Testis (tissue), 2 donors: ENCODE results near the gene C20orf141.

Experiments
- POLR2A ChIP-seq: fragments of 450-650 bp; IDR thresholded peaks from one replicate; pipeline ENCODE4 v1.6.1; 2017; ENCODE audit warnings: antibody characterized with exemption, mild to moderate bottlenecking, moderate library complexity
- TF ChIP-seq, protein P1 (sequence below), 3 experiments: fragments of 450-650 bp in 2 of 3; fragments of 200-600 bp in 1 of 3; sonication (generic) in 1 of 3; IDR thresholded peaks; one replicate each; pipeline ENCODE4 v1.5.1; 2016 to 2019; ENCODE audit warnings: antibody characterized with exemption in 3 of 3, mild to moderate bottlenecking in 2 of 3, moderate library complexity in 1 of 3

DNA sequence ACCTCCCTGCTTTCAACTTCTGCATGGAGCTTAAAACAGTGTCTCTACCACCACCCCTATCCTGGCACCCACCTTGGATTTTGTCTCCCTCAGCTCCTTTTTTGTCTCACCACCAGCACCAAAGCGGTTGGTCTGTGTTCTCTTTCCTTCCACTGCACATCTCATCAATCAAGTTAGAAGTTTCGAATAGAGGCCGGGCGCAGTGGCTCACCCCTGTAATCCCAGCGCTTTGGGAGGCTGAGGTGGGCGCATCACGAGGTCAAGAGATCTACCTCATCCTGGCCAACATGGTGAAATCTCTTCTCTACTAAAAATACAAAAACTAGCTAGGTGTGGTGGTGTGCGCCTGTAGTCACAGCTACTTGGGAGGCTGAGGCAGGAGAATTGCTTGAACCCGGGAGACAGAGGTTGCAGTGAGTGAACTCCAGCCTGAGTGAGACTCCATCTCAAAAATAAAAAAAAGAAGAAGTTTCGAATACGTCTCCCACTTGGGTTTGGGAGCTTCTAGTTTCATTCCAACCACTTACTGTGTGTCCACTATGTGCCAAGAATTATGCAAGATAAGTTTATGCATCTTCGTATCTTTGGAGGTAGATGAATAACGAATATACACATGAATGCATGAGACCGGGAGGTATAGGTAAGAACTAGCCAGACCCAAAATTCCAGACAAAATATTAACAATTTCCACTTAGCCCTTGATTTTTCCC is 19.8 kb downstream of the C20orf141 start:
- no peak for TF ChIP-seq POLR2A
- TF ChIP-seq, protein P1, sequence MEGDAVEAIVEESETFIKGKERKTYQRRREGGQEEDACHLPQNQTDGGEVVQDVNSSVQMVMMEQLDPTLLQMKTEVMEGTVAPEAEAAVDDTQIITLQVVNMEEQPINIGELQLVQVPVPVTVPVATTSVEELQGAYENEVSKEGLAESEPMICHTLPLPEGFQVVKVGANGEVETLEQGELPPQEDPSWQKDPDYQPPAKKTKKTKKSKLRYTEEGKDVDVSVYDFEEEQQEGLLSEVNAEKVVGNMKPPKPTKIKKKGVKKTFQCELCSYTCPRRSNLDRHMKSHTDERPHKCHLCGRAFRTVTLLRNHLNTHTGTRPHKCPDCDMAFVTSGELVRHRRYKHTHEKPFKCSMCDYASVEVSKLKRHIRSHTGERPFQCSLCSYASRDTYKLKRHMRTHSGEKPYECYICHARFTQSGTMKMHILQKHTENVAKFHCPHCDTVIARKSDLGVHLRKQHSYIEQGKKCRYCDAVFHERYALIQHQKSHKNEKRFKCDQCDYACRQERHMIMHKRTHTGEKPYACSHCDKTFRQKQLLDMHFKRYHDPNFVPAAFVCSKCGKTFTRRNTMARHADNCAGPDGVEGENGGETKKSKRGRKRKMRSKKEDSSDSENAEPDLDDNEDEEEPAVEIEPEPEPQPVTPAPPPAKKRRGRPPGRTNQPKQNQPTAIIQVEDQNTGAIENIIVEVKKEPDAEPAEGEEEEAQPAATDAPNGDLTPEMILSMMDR (IDR thresholded peaks at IDR 0.05): no peak
